Ovary (tissue), 3 donors: ENCODE data around the gene AHRR.

ENCODE experiments used
- EP300 ChIP-seq: sonication (generic); formaldehyde crosslinking; IDR thresholded peaks from one replicate; pipeline ENCODE4 v1.6.1; 2017; ENCODE audit warnings: antibody characterized with exemption
- POLR2A ChIP-seq: fragments of 450-650 bp; IDR thresholded peaks from one replicate; pipeline ENCODE4 v1.6.1; 2017; ENCODE audit warnings: antibody characterized with exemption, mild to moderate bottlenecking, moderate library complexity
- TF ChIP-seq, protein P1 (sequence below), 3 donors: fragments of 450-650 bp in 2 of 3; fragments of 200-600 bp in 1 of 3; IDR thresholded peaks; one replicate each; pipeline versions ENCODE4 v1.5.1 to v1.8.0; 2016 to 2022; ENCODE audit warnings: antibody characterized with exemption in 3 of 3, mild to moderate bottlenecking in 1 of 3
- donor health status: DM: no; HTN: no; CAD: no.

DNA sequence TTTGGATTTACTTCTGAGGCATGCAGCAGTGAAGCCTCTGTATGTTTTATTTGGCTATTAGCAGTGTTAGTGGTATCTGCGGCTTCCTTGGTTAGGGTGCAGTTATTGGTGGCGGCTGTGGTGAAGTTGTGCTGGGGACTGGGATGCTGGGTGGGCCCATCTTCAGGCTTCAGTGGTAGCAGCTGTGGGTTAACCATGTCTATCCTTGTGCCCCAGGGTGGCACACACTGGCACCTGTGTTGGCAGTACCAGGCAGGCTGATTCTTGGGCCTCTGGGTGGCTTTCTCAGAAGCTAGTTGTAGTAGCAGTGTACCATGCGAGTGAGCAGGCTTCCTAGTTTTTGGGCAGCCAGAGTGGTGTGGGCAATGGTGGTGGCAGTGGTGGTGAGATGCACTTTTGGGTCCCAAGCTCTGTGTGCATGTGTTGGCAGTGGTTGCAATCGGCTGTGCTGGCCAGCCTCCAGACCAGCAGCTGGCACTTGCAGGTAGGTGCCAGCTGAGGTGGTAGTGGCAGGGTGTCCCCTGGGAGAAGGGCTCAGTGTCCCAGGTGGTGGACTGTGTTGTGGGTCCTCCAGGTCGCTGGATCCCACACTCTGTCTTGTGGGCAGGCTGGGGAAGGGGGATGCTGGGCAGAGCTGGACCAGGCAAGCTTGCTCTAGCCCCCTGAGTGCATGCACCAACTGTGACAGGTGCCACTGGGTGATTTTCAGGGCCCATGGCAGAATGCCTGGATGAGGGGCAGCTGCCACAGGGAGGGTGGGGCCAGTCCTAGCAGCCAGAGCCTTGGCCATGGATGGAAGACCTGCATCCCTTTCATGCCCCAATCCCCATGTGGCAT is 13.6 kb downstream of the AHRR start:
- TF ChIP-seq, protein P1, sequence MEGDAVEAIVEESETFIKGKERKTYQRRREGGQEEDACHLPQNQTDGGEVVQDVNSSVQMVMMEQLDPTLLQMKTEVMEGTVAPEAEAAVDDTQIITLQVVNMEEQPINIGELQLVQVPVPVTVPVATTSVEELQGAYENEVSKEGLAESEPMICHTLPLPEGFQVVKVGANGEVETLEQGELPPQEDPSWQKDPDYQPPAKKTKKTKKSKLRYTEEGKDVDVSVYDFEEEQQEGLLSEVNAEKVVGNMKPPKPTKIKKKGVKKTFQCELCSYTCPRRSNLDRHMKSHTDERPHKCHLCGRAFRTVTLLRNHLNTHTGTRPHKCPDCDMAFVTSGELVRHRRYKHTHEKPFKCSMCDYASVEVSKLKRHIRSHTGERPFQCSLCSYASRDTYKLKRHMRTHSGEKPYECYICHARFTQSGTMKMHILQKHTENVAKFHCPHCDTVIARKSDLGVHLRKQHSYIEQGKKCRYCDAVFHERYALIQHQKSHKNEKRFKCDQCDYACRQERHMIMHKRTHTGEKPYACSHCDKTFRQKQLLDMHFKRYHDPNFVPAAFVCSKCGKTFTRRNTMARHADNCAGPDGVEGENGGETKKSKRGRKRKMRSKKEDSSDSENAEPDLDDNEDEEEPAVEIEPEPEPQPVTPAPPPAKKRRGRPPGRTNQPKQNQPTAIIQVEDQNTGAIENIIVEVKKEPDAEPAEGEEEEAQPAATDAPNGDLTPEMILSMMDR (IDR thresholded peaks at IDR 0.05), result no peak
- TF ChIP-seq POLR2A, result no peak
- no peak for TF ChIP-seq EP300
